Measurements from ENCODE around the gene GRM8.

The GRM8 gene

GRCh38 chr7:127252778-127253280 lies at the start of gene GRM8:
Gene GRM8 (minus strand): TSS chr7:127252941.
- peak; percentile 80 for DNase-seq

GRCh38 chr7:127290801-127291361 lies 38.1 kb upstream of the GRM8 start:
- no peak for DNase-seq

GRCh38 chr7:127290116-127290655 lies 37.4 kb upstream of the GRM8 start:
- no peak for DNase-seq

- DNase-seq: no peak
These were observed 34.4 kb upstream of the GRM8 start for GRCh38 chr7:127287133-127287532.

GRCh38 chr7:127270093-127270492 lies 17.4 kb upstream of the GRM8 start:
- no peak for DNase-seq

- no peak for DNase-seq
These were observed 13.3 kb upstream of the GRM8 start for GRCh38 chr7:127266047-127266446.

- DNase-seq: no peak
These were observed 11.5 kb upstream of the GRM8 start for GRCh38 chr7:127264219-127264618.

- DNase-seq: no peak
These were observed 5.4 kb upstream of the GRM8 start for GRCh38 chr7:127258111-127258510.

GRCh38 chr7:127257086-127257485 lies 4.3 kb upstream of the GRM8 start:
- DNase-seq: no peak

GRCh38 chr7:127256041-127256725 lies 3.4 kb upstream of the GRM8 start:
- no peak for DNase-seq

- no peak for DNase-seq
These were observed 1.5 kb upstream of the GRM8 start for GRCh38 chr7:127254163-127254684.

- peak; percentile 47 for DNase-seq
These were observed 781 bp upstream of the GRM8 start for GRCh38 chr7:127253281-127254162.

- DNase-seq: no peak
These were observed 396 bp downstream of the GRM8 start for GRCh38 chr7:127252377-127252713.

GRCh38 chr7:127251465-127252376 lies 1.0 kb downstream of the GRM8 start:
- no peak for DNase-seq

- DNase-seq: no peak
These were observed 1.7 kb downstream of the GRM8 start for GRCh38 chr7:127251036-127251464.

GRCh38 chr7:127250312-127251035 lies 2.3 kb downstream of the GRM8 start:
- no peak for DNase-seq

- no peak for DNase-seq
These were observed 7.1 kb downstream of the GRM8 start for GRCh38 chr7:127245607-127246006.

GRCh38 chr7:127245002-127245401 lies 7.7 kb downstream of the GRM8 start:
- no peak for DNase-seq

GRCh38 chr7:127239814-127240213 lies 12.9 kb downstream of the GRM8 start:
- no peak for DNase-seq

- no peak for DNase-seq
These were observed 19.1 kb downstream of the GRM8 start for GRCh38 chr7:127233630-127234029.

GRCh38 chr7:127231415-127231814 lies 21.3 kb downstream of the GRM8 start:
- DNase-seq: no peak

Data from NCI-H1105 (cell line).